Testis (tissue), 3 donors: ENCODE results near the gene DOCK9. TPM values are rescaled to one million over a fixed set of nuclear protein-coding genes. Genes with fewer than 3 reads are reported as not detected.

Experiments used
- DNase-seq: peaks from one replicate; pipeline ENCODE4 v3.0.0-alpha.2; 2019
- H3K27ac ChIP-seq, 2 donors: fragments of 200-600 bp; sonication (generic); one replicate each; pipeline ENCODE4 v1.5.1; 2019
- H3K27me3 ChIP-seq: fragments of 200-600 bp; sonication (generic); one replicate; pipeline ENCODE4 v1.5.1; 2019
- H3K36me3 ChIP-seq: fragments of 200-600 bp; sonication (generic); one replicate; pipeline ENCODE4 v1.5.1; 2017; ENCODE audit warnings: low read depth; ENCODE audit errors: missing control alignments
- H3K4me1 ChIP-seq: fragments of 200-600 bp; sonication (generic); one replicate; pipeline ENCODE4 v1.5.1; 2019
- H3K4me3 ChIP-seq, 2 donors: fragments of 200-600 bp; sonication (generic); one replicate each; pipeline ENCODE4 v1.5.1; 2017 to 2019
- H3K9me3 ChIP-seq: fragments of 200-600 bp; sonication (generic); one replicate; pipeline ENCODE4 v1.5.1; 2017
- CTCF ChIP-seq, 3 experiments: fragments of 450-650 bp in 2 of 3; fragments of 200-600 bp in 1 of 3; sonication (generic) in 1 of 3; IDR thresholded peaks; one replicate each; pipeline ENCODE4 v1.5.1; 2016 to 2019; ENCODE audit warnings: antibody characterized with exemption in 3 of 3, mild to moderate bottlenecking in 2 of 3, moderate library complexity in 1 of 3
- POLR2A ChIP-seq: fragments of 450-650 bp; IDR thresholded peaks from one replicate; pipeline ENCODE4 v1.6.1; 2017; ENCODE audit warnings: antibody characterized with exemption, mild to moderate bottlenecking, moderate library complexity
- WGBS, 2 donors: methylation state at CpG; one replicate each; pipeline ENCODE4 v1.1.5; 2018; 5-methylcytosine and 5-hydroxymethylcytosine counted together
- intact Hi-C: fragments of 100-400 bp; cut with DNase I; formaldehyde crosslinking; loops from one replicate; pipeline ENCODE4 v1.15.1; 2023; ENCODE audit warnings: low total_unique reads
- polyA plus RNA-seq: library from polyadenylated mRNA; stranded (reverse); fragments of 350-450 nt; fragmentation: Illumina TruSeq; extraction: RNeasy Lipid Tissue Mini Kit (QIAGEN cat#74804); gene quantifications from one replicate; pipeline ENCODE4 v1.2.3, GENCODE V29; 2014; ENCODE audit warnings: low read depth, low replicate concordance; ENCODE audit not compliant: insufficient read depth
- total RNA-seq, 2 donors: library from RNA; depleted of rRNA; stranded (reverse); fragments of >200 nt; gene quantifications; one replicate each; pipeline ENCODE4 v1.2.3, GENCODE V29; 2016

The DOCK9 gene
- total and polyA plus RNA-seq, 3 donors from 2014 or later = 48.0 to 74.9 (median 63.4) TPM

- 35 to 48% methylated on average over 2 of the region's 2 CpGs for WGBS, 2 donors
- no peaks in the 10 kb centered on the region for H3K9me3 ChIP-seq
Measured at GRCh38 chr13:98974053-98974452, 3.8 kb downstream of the DOCK9 start.

GRCh38 chr13:98972627-98973026, 5.2 kb downstream of the DOCK9 start:
- intact Hi-C loops = no loop called here
- Histone ChIP-seq H3K27me3 (no peaks in the 10 kb centered on the region), H3K4me3 (no peak overlapping the region), H3K4me1 (peaks cover 17% of the 10 kb centered on the region), H3K9me3 (no peaks in the 10 kb centered on the region), H3K36me3 (no peaks in the 10 kb centered on the region), H3K27ac (no peak overlapping the region)
- no peak for DNase-seq
- WGBS, 2 donors = 75 to 85% methylated on average over 3 to 4 of the region's 4 CpGs
- TF ChIP-seq CTCF (IDR thresholded peaks at IDR 0.05) = no peak
- TF ChIP-seq POLR2A = no peak

More at GRCh38 chr13:98974053-98974452, 3.8 kb downstream of the DOCK9 start:
- peaks cover 17% of the 10 kb centered on the region for H3K4me1 ChIP-seq
- no peaks in the 10 kb centered on the region for H3K36me3 ChIP-seq
- no peak for TF ChIP-seq POLR2A
- TF ChIP-seq CTCF (IDR thresholded peaks at IDR 0.05) = no peak
- H3K4me3 ChIP-seq = no peak overlapping the region
- H3K27ac ChIP-seq = peak overlapping the region in 1 of 2 donors; percentile 2
- H3K27me3 ChIP-seq = no peaks in the 10 kb centered on the region
- intact Hi-C loops = no loop called here
- no peak for DNase-seq

GRCh38 chr13:98972059-98972458, 5.8 kb downstream of the DOCK9 start:
- TF ChIP-seq CTCF (IDR thresholded peaks at IDR 0.05) (no peak), POLR2A (no peak)
- Histone ChIP-seq H3K4me1 (peaks cover 17% of the 10 kb centered on the region), H3K27ac (no peak overlapping the region), H3K27me3 (no peaks in the 10 kb centered on the region), H3K4me3 (no peak overlapping the region), H3K36me3 (no peaks in the 10 kb centered on the region), H3K9me3 (no peaks in the 10 kb centered on the region)
- 69 to 78% methylated on average over 3 of the region's 3 CpGs for WGBS, 2 donors
- intact Hi-C loops = no loop called here
- DNase-seq = no peak

- DNase-seq = no peak
- Histone ChIP-seq H3K27ac (no peak overlapping the region), H3K36me3 (no peaks in the 10 kb centered on the region), H3K4me3 (no peak overlapping the region), H3K4me1 (no peaks in the 10 kb centered on the region), H3K9me3 (no peaks in the 10 kb centered on the region), H3K27me3 (no peaks in the 10 kb centered on the region)
- WGBS, 2 donors = 54 to 66% methylated on average over 5 of the region's 5 CpGs
- no peak for TF ChIP-seq CTCF (IDR thresholded peaks at IDR 0.05)
- TF ChIP-seq POLR2A = no peak
- intact Hi-C loops = no loop called here
Measured at GRCh38 chr13:98970330-98970729, 7.5 kb downstream of the DOCK9 start.

GRCh38 chr13:98967491-98967890, 10.4 kb downstream of the DOCK9 start:
- H3K9me3 ChIP-seq = no peaks in the 10 kb centered on the region
- WGBS, 2 donors = 75 to 79% methylated on average over 4 of the region's 4 CpGs
- H3K27ac ChIP-seq = no peak overlapping the region
- TF ChIP-seq POLR2A = no peak
- TF ChIP-seq CTCF (IDR thresholded peaks at IDR 0.05) = no peak
- no peak for DNase-seq
- intact Hi-C loops = no loop called here
- no peaks in the 10 kb centered on the region for H3K36me3 ChIP-seq
- no peaks in the 10 kb centered on the region for H3K27me3 ChIP-seq
- no peaks in the 10 kb centered on the region for H3K4me1 ChIP-seq
- H3K4me3 ChIP-seq = no peak overlapping the region
